Measurements from ENCODE around the gene TMPRSS4.

TMPRSS4 gene

GRCh38 chr11:118142081-118142480, 65.2 kb downstream of the TMPRSS4 start:
- Mint-ChIP-seq H3K27me3 (peaks cover 48% of the 10 kb centered on the region), H3K27ac (no peak overlapping the region)

GRCh38 chr11:118142809-118143208, 65.9 kb downstream of the TMPRSS4 start:
- Mint-ChIP-seq H3K4me3 (no peak overlapping the region), H3K9me3 (no peaks in the 10 kb centered on the region), H3K27ac (no peak overlapping the region), H3K27me3 (peaks cover 53% of the 10 kb centered on the region), H3K36me3 (ENCODE audit: low read depth) (no peaks in the 10 kb centered on the region), H3K4me1 (ENCODE audit: low read depth) (peaks cover 4% of the 10 kb centered on the region)

More at GRCh38 chr11:118142081-118142480, 65.2 kb downstream of the TMPRSS4 start:
- H3K36me3 Mint-ChIP-seq (ENCODE audit: low read depth): no peaks in the 10 kb centered on the region
- H3K4me1 Mint-ChIP-seq (ENCODE audit: low read depth): peaks cover 4% of the 10 kb centered on the region
- H3K4me3 Mint-ChIP-seq: no peak overlapping the region
- H3K9me3 Mint-ChIP-seq: no peaks in the 10 kb centered on the region

GRCh38 chr11:118143661-118144185, 66.8 kb downstream of the TMPRSS4 start:
- Mint-ChIP-seq H3K27ac (no peak overlapping the region), H3K4me3 (no peak overlapping the region), H3K4me1 (ENCODE audit: low read depth) (peaks cover 4% of the 10 kb centered on the region), H3K36me3 (ENCODE audit: low read depth) (no peaks in the 10 kb centered on the region), H3K9me3 (no peaks in the 10 kb centered on the region), H3K27me3 (peaks cover 57% of the 10 kb centered on the region)

- Mint-ChIP-seq H3K27ac (no peak overlapping the region), H3K36me3 (ENCODE audit: low read depth) (no peaks in the 10 kb centered on the region), H3K4me1 (ENCODE audit: low read depth) (peaks cover 4% of the 10 kb centered on the region), H3K9me3 (no peaks in the 10 kb centered on the region), H3K4me3 (peak overlapping the region; percentile 78), H3K27me3 (peaks cover 51% of the 10 kb centered on the region)
Measured at GRCh38 chr11:118144301-118145268, 67.7 kb downstream of the TMPRSS4 start.

- Mint-ChIP-seq H3K9me3 (no peaks in the 10 kb centered on the region), H3K4me1 (ENCODE audit: low read depth) (peaks cover 4% of the 10 kb centered on the region), H3K36me3 (ENCODE audit: low read depth) (no peaks in the 10 kb centered on the region), H3K27ac (no peak overlapping the region), H3K4me3 (peak overlapping the region; percentile 78), H3K27me3 (peaks cover 53% of the 10 kb centered on the region)
Measured at GRCh38 chr11:118145285-118146227, 68.7 kb downstream of the TMPRSS4 start.

GRCh38 chr11:118146554-118146953, 69.7 kb downstream of the TMPRSS4 start:
- Mint-ChIP-seq H3K9me3 (no peaks in the 10 kb centered on the region), H3K27me3 (peaks cover 59% of the 10 kb centered on the region), H3K4me1 (ENCODE audit: low read depth) (peaks cover 4% of the 10 kb centered on the region), H3K4me3 (peak overlapping the region; percentile 75), H3K27ac (peak overlapping the region; percentile 18), H3K36me3 (ENCODE audit: low read depth) (no peaks in the 10 kb centered on the region)

GRCh38 chr11:118147502-118147901, 70.6 kb downstream of the TMPRSS4 start:
- H3K27ac Mint-ChIP-seq: no peak overlapping the region
- H3K4me3 Mint-ChIP-seq: no peak overlapping the region
- no peaks in the 10 kb centered on the region for H3K9me3 Mint-ChIP-seq
- peaks cover 4% of the 10 kb centered on the region for H3K4me1 Mint-ChIP-seq (ENCODE audit: low read depth)
- H3K27me3 Mint-ChIP-seq: peaks cover 56% of the 10 kb centered on the region
- no peaks in the 10 kb centered on the region for H3K36me3 Mint-ChIP-seq (ENCODE audit: low read depth)

- H3K27me3 Mint-ChIP-seq: peaks cover 53% of the 10 kb centered on the region
- no peak overlapping the region for H3K4me3 Mint-ChIP-seq
- H3K27ac Mint-ChIP-seq: no peak overlapping the region
- H3K9me3 Mint-ChIP-seq: no peaks in the 10 kb centered on the region
- no peaks in the 10 kb centered on the region for H3K36me3 Mint-ChIP-seq (ENCODE audit: low read depth)
- peaks cover 4% of the 10 kb centered on the region for H3K4me1 Mint-ChIP-seq (ENCODE audit: low read depth)
Measured at GRCh38 chr11:118148240-118148639, 71.4 kb downstream of the TMPRSS4 start.

- Mint-ChIP-seq H3K27ac (no peak overlapping the region), H3K9me3 (no peaks in the 10 kb centered on the region), H3K36me3 (ENCODE audit: low read depth) (no peaks in the 10 kb centered on the region), H3K27me3 (peaks cover 52% of the 10 kb centered on the region), H3K4me3 (no peak overlapping the region), H3K4me1 (ENCODE audit: low read depth) (peaks cover 9% of the 10 kb centered on the region)
Measured at GRCh38 chr11:118148856-118149255, 72.0 kb downstream of the TMPRSS4 start.

- peaks cover 52% of the 10 kb centered on the region for H3K27me3 Mint-ChIP-seq
- no peak overlapping the region for H3K4me3 Mint-ChIP-seq
- H3K27ac Mint-ChIP-seq: no peak overlapping the region
- peaks cover 11% of the 10 kb centered on the region for H3K4me1 Mint-ChIP-seq (ENCODE audit: low read depth)
- no peaks in the 10 kb centered on the region for H3K9me3 Mint-ChIP-seq
- H3K36me3 Mint-ChIP-seq (ENCODE audit: low read depth): no peaks in the 10 kb centered on the region
Measured at GRCh38 chr11:118149493-118149892, 72.6 kb downstream of the TMPRSS4 start.

GRCh38 chr11:118151431-118151830, 74.6 kb downstream of the TMPRSS4 start:
- no peaks in the 10 kb centered on the region for H3K36me3 Mint-ChIP-seq (ENCODE audit: low read depth)
- H3K9me3 Mint-ChIP-seq: no peaks in the 10 kb centered on the region
- H3K27ac Mint-ChIP-seq: no peak overlapping the region
- H3K27me3 Mint-ChIP-seq: peaks cover 60% of the 10 kb centered on the region
- no peak overlapping the region for H3K4me3 Mint-ChIP-seq
- peaks cover 8% of the 10 kb centered on the region for H3K4me1 Mint-ChIP-seq (ENCODE audit: low read depth)

- no peaks in the 10 kb centered on the region for H3K36me3 Mint-ChIP-seq (ENCODE audit: low read depth)
- H3K9me3 Mint-ChIP-seq: no peaks in the 10 kb centered on the region
- H3K4me3 Mint-ChIP-seq: peak overlapping the region; percentile 41
- H3K4me1 Mint-ChIP-seq (ENCODE audit: low read depth): peaks cover 9% of the 10 kb centered on the region
- peaks cover 66% of the 10 kb centered on the region for H3K27me3 Mint-ChIP-seq
- no peak overlapping the region for H3K27ac Mint-ChIP-seq
Measured at GRCh38 chr11:118152020-118152551, 75.2 kb downstream of the TMPRSS4 start.

GRCh38 chr11:118152552-118153471, 75.9 kb downstream of the TMPRSS4 start, which contains the start of gene SCN4B:
Gene SCN4B, minus strand, starts transcription at chr11:118152823. Its CDS starts 150 bp downstream, at chr11:118152673.
- no peaks in the 10 kb centered on the region for H3K36me3 Mint-ChIP-seq (ENCODE audit: low read depth)
- H3K9me3 Mint-ChIP-seq: no peaks in the 10 kb centered on the region
- peaks cover 10% of the 10 kb centered on the region for H3K4me1 Mint-ChIP-seq (ENCODE audit: low read depth)
- peaks cover 68% of the 10 kb centered on the region for H3K27me3 Mint-ChIP-seq
- H3K4me3 Mint-ChIP-seq: peak within 1 kb of the TSS; percentile 52
- no peak within 1 kb of the TSS for H3K27ac Mint-ChIP-seq
